Activated CD4-positive, alpha-beta T cell treated with anti-CD3 and anti-CD28 coated beads for 36 hours (primary cell): Measurements from ENCODE around the gene CACNA1I. TPM values are rescaled to one million over a fixed set of nuclear protein-coding genes. Genes with fewer than 3 reads are reported as not detected.
"Not testable (repeated sequence)": the region's sequence is repeated elsewhere in the genome, so short reads cannot be mapped to it uniquely, and the experiment has no call there.

Source experiments
- ATAC-seq: fragments of 200-7000 bp; cut with Tn5 transposase; one replicate; pipeline ENCODE4 v1.10.0; 2021; ENCODE audit warnings: mild to moderate bottlenecking, moderate library complexity
- CTCF ChIA-PET: fragments of 350-600 bp; sonication (Branson Sonifier 250); formaldehyde crosslinking; loops from one replicate; lab custom pipeline; 2021; ENCODE audit warnings: antibody characterized with exemption; lab: Charles Lee
- POLR2A ChIA-PET: fragments of 350-600 bp; sonication (Branson Sonifier 250); formaldehyde crosslinking; loops from one replicate; lab custom pipeline; 2021; ENCODE audit warnings: antibody characterized with exemption, inconsistent platforms; lab: Charles Lee
- DNase-seq: peaks from one replicate; pipeline ENCODE4 v3.0.0-alpha.2; 2020
- H3K27ac Mint-ChIP-seq: one replicate; pipeline ENCODE4 v1.8.0; 2021; ENCODE audit warnings: mixed read lengths
- H3K27me3 Mint-ChIP-seq: one replicate; pipeline ENCODE4 v1.8.0; 2021; ENCODE audit warnings: mixed read lengths
- H3K36me3 Mint-ChIP-seq: one replicate; pipeline ENCODE4 v1.8.0; 2021; ENCODE audit warnings: low read depth, mixed read lengths
- H3K4me1 Mint-ChIP-seq: one replicate; pipeline ENCODE4 v1.8.0; 2021; ENCODE audit warnings: mixed read lengths
- H3K4me3 Mint-ChIP-seq: one replicate; pipeline ENCODE4 v1.8.0; 2021; ENCODE audit warnings: mild to moderate bottlenecking, moderate library complexity, mixed read lengths
- H3K9me3 Mint-ChIP-seq: one replicate; pipeline ENCODE4 v1.8.0; 2021; ENCODE audit warnings: low read depth, mixed read lengths
- intact Hi-C, 2 experiments: fragments of 100-400 bp; cut with DNase I in 1 of 2; cut with micrococcal nuclease in 1 of 2; formaldehyde crosslinking; loops; one replicate each; pipeline versions ENCODE4 v1.14.2 to v1.15.1; 2022 to 2024; cut with DNase I, micrococcal nuclease
- total RNA-seq, 2 experiments: library from RNA; stranded (reverse); gene quantifications; one replicate each; pipeline ENCODE4 v1.2.3, GENCODE V29; 2021

CACNA1I gene
- under 1 TPM; 0.37 to 0.39 TPM for total RNA-seq

- intact Hi-C loops: no loop called here
- ATAC-seq: no peak
- ChIA-PET CTCF (no interaction called here), POLR2A (no interaction called here)
- DNase-seq: no peak
- Mint-ChIP-seq H3K36me3 (no peaks in the 10 kb centered on the region), H3K4me3 (no peak within 1 kb of the TSS), H3K9me3 (peaks cover 2% of the 10 kb centered on the region), H3K27me3 (no peaks in the 10 kb centered on the region), H3K4me1 (peaks cover 15% of the 10 kb centered on the region), H3K27ac (no peak within 1 kb of the TSS)
Observed at GRCh38 chr22:39570665-39571064, at the start of gene CACNA1I. Gene CACNA1I (plus strand): TSS chr22:39570753. CDS start chr22:39570753, 0 bp downstream.

DNA sequence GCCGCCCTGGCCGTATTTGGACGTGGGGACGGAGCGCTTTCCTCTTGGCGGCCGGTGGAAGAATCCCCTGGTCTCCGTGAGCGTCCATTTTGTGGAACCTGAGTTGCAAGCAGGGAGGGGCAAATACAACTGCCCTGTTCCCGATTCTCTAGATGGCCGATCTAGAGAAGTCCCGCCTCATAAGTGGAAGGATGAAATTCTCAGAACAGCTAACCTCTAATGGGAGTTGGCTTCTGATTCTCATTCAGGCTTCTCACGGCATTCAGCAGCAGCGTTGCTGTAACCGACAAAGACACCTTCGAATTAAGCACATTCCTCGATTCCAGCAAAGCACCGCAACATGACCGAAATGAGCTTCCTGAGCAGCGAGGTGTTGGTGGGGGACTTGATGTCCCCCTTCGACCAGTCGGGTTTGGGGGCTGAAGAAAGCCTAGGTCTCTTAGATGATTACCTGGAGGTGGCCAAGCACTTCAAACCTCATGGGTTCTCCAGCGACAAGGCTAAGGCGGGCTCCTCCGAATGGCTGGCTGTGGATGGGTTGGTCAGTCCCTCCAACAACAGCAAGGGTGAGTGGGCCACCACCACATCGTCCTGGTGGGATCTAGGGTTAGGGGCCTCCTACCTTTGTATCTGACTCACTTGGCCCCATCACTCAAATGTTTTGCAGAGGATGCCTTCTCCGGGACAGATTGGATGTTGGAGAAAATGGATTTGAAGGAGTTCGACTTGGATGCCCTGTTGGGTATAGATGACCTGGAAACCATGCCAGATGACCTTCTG, 49.3 kb upstream of the CACNA1I start:
- peaks cover 56% of the 10 kb centered on the region for H3K36me3 Mint-ChIP-seq

GRCh38 chr22:39522091-39522490, 48.5 kb upstream of the CACNA1I start:
- ChIA-PET CTCF (interaction anchor here (0.7 to 2.2 kb wide), 4 partner anchors 9 to 206 kb away, joined by 3 to 13 read pairs (median 6); no protein-coding TSS in a partner anchor), POLR2A (interaction anchor here (0.7 to 3.4 kb wide), 8 partner anchors 10 to 800 kb away, joined by 3 to 26 read pairs (median 4); partner anchors contain the start of genes MIEF1, RPL3, RPS19BP1 and TAB1)
- ATAC-seq, H3K27me3 Mint-ChIP-seq, H3K9me3 Mint-ChIP-seq, DNase-seq: not testable (repeated sequence)
- peaks cover 56% of the 10 kb centered on the region for H3K36me3 Mint-ChIP-seq
- H3K4me3 Mint-ChIP-seq: peak overlapping the region; percentile 86
- H3K4me1 Mint-ChIP-seq: peaks cover 63% of the 10 kb centered on the region
- intact Hi-C loops: loop anchor here in 1 of 2 experiments (5.0 to 10.0 kb wide), 3 partner anchors 370 to 817 kb away; partner anchors contain the start of genes APOBEC3C, CBX7, GTPBP1 and JOSD1
- peak overlapping the region; percentile 99 for H3K27ac Mint-ChIP-seq

More for the DNA sequence above, 49.3 kb upstream of the CACNA1I start:
- ChIA-PET POLR2A (interaction anchor here (1.2 to 2.2 kb wide), 2 partner anchors 8 to 19 kb away, joined by 5 to 25 read pairs; partner anchors contain the start of gene MIEF1), CTCF (interaction anchor here (1.1 to 1.6 kb wide), 2 partner anchors 8 to 14 kb away, joined by 5 to 6 read pairs; no protein-coding TSS in a partner anchor)
- peak overlapping the region; percentile 86 for H3K4me3 Mint-ChIP-seq
- peak overlapping the region; percentile 99 for H3K27ac Mint-ChIP-seq
- not testable (repeated sequence) for ATAC-seq, DNase-seq, H3K27me3 Mint-ChIP-seq, H3K9me3 Mint-ChIP-seq
- intact Hi-C loops: loop anchor here (1.0 to 10.0 kb wide), 4 partner anchors 202 to 816 kb away; partner anchors contain the start of genes APOBEC3C (in 1 of the 2), CBX7 (in 1 of the 2), GTPBP1 (in 1 of the 2) and JOSD1 (in 1 of the 2)
- H3K4me1 Mint-ChIP-seq: peaks cover 65% of the 10 kb centered on the region

- Mint-ChIP-seq H3K4me3 (peak overlapping the region; percentile 86), H3K27me3 (no peaks in the 10 kb centered on the region), H3K9me3 (no peaks in the 10 kb centered on the region), H3K27ac (peak overlapping the region; percentile 99), H3K4me1 (peaks cover 65% of the 10 kb centered on the region), H3K36me3 (peaks cover 60% of the 10 kb centered on the region)
- ChIA-PET POLR2A (interaction anchor here (0.7 to 3.4 kb wide), 10 partner anchors 9 to 799 kb away, joined by 3 to 26 read pairs (median 4); partner anchors contain the start of genes MIEF1, RPL3, RPS19BP1 and TAB1), CTCF (interaction anchor here (0.6 to 2.2 kb wide), 12 partner anchors 9 to 514 kb away, joined by 3 to 13 read pairs (median 3); no protein-coding TSS in a partner anchor)
- intact Hi-C loops: loop anchor here in 1 of 2 experiments (5.0 to 10.0 kb wide), 3 partner anchors 370 to 818 kb away; partner anchors contain the start of genes APOBEC3C, CBX7, GTPBP1 and JOSD1
- DNase-seq (peak; percentile 56), ATAC-seq (peak; percentile 1)
Observed at GRCh38 chr22:39522567-39523300, 47.8 kb upstream of the CACNA1I start.

- peak overlapping the region; percentile 32 for H3K4me3 Mint-ChIP-seq
- DNase-seq (no peak), ATAC-seq (no peak)
- intact Hi-C loops: loop anchor here in 1 of 2 experiments (5.0 to 10.0 kb wide), 3 partner anchors 372 to 819 kb away; partner anchors contain the start of genes APOBEC3C, CBX7, GTPBP1 and JOSD1
- peaks cover 68% of the 10 kb centered on the region for H3K4me1 Mint-ChIP-seq
- ChIA-PET CTCF (interaction anchor here (0.7 to 3.8 kb wide), 5 partner anchors 9 to 32 kb away, joined by 3 to 17 read pairs (median 4); partner anchors contain the start of gene MIEF1), POLR2A (interaction anchor here (0.6 to 3.4 kb wide), 6 partner anchors 9 to 1257 kb away, joined by 3 to 26 read pairs (median 4); partner anchors contain the start of gene RPL3)
- no peaks in the 10 kb centered on the region for H3K27me3 Mint-ChIP-seq
- no peaks in the 10 kb centered on the region for H3K9me3 Mint-ChIP-seq
- H3K36me3 Mint-ChIP-seq: peaks cover 69% of the 10 kb centered on the region
- H3K27ac Mint-ChIP-seq: peak overlapping the region; percentile 84
Observed at GRCh38 chr22:39524089-39524752, 46.3 kb upstream of the CACNA1I start.

GRCh38 chr22:39524753-39525657, 45.5 kb upstream of the CACNA1I start:
- POLR2A ChIA-PET: interaction anchor here (0.6 to 3.4 kb wide), 5 partner anchors 9 to 1258 kb away, joined by 3 to 26 read pairs (median 5); partner anchors contain the start of gene RPL3
- intact Hi-C loops: loop anchor here in 1 of 2 experiments (5.0 to 10.0 kb wide), 3 partner anchors 373 to 820 kb away; partner anchors contain the start of genes APOBEC3C, CBX7, GTPBP1 and JOSD1
- ATAC-seq (no peak), DNase-seq (no peak)
- Mint-ChIP-seq H3K9me3 (no peaks in the 10 kb centered on the region), H3K36me3 (peaks cover 76% of the 10 kb centered on the region), H3K4me1 (peaks cover 75% of the 10 kb centered on the region), H3K4me3 (peak overlapping the region; percentile 32), H3K27me3 (no peaks in the 10 kb centered on the region), H3K27ac (peak overlapping the region; percentile 84)
- CTCF ChIA-PET: interaction anchor here (1.2 to 3.8 kb wide), 4 partner anchors 10 to 33 kb away, joined by 4 to 17 read pairs (median 4); no protein-coding TSS in a partner anchor

DNA sequence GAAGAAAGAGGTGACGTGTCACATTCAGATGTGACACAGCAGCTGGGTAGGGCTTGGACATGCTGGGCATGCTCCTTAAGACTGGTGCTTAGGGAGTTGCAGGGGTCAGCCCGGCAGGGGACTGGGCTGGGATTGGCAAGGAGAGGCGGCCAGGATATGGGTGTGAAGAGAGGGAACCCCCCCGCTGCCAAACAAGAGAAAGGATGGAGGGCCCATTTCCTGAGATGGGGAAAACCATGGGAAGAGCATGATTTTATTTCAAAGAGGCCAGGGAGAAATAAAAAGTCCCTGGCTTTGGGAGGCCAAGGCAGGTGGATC, 44.9 kb upstream of the CACNA1I start:
- intact Hi-C loops: loop anchor here in 1 of 2 experiments (10.0 kb wide), 2 partner anchors 511 to 821 kb away; partner anchors contain the start of genes APOBEC3C, GTPBP1 and JOSD1
- Mint-ChIP-seq H3K27me3 (no peaks in the 10 kb centered on the region), H3K4me1 (peaks cover 82% of the 10 kb centered on the region), H3K4me3 (no peak overlapping the region), H3K36me3 (peaks cover 76% of the 10 kb centered on the region), H3K9me3 (no peaks in the 10 kb centered on the region), H3K27ac (peak overlapping the region; percentile 84)
- ATAC-seq: no peak
- DNase-seq: no peak
- CTCF ChIA-PET: interaction anchor here (0.6 to 3.8 kb wide), 3 partner anchors 10 to 50 kb away, joined by 3 to 17 read pairs (median 4); no protein-coding TSS in a partner anchor
- POLR2A ChIA-PET: interaction anchor here (0.6 kb wide), 1 partner anchor 24 kb away, joined by 3 read pairs; the partner anchor contains the start of gene MIEF1

DNA sequence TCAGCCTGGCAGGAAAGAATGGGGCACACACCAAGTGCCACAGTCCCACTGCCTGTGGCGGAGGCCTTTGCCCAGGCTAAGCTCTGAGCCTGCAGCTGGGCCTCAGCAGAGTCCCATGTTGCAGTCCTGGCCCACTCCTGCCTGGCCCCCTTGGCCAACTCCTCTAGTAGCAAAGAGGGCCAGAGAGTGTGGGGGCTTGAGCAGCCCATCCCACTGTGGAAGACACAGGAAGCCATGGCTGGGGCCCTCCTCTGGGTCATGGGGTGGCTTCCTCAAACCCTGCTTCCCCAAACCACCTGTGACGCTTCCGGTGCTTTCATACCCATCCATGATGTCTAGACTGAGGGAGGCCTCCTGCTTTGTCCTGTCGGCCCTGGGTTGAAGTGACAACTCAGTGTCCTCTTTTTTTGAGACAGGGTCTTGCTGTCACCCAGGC, 43.8 kb upstream of the CACNA1I start:
- DNase-seq: peak; percentile 56
- Mint-ChIP-seq H3K4me3 (no peak overlapping the region), H3K27me3 (no peaks in the 10 kb centered on the region), H3K4me1 (peaks cover 89% of the 10 kb centered on the region), H3K36me3 (peaks cover 75% of the 10 kb centered on the region), H3K9me3 (no peaks in the 10 kb centered on the region), H3K27ac (peak overlapping the region; percentile 79)
- POLR2A ChIA-PET: interaction anchor here (0.6 kb wide), 1 partner anchor 132 kb away, joined by 4 read pairs; no protein-coding TSS in a partner anchor
- intact Hi-C loops: loop anchor here in 1 of 2 experiments (10.0 kb wide), 2 partner anchors 512 to 822 kb away; partner anchors contain the start of genes APOBEC3C, GTPBP1 and JOSD1
- ATAC-seq: peak; percentile 16
- CTCF ChIA-PET: interaction anchor here (1.4 to 3.8 kb wide), 2 partner anchors 12 to 36 kb away, joined by 3 to 17 read pairs; no protein-coding TSS in a partner anchor

DNA sequence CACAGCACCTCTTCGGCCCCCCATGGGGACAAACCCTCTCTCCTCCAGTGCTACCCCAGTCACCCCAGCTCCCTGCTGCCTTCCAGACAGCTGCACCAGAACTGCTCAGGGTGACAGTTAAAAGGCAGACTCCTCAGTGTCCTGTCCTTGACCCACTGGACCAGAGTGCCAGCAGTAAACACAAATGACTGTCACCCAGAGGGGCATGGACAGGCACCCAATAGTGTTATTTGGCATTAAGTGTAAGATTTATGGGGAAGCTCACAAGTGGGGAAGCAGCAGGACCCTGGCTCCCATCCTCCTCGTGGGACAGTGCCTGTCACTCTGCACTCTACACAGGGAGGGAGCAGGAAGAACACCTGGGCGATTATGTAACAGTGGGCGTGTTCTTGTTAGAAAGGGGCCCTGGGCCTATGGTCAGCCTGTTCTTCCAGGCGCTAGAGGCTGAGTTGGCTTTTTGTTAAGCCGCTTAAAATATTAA, 43.0 kb upstream of the CACNA1I start:
- DNase-seq (no peak), ATAC-seq (no peak)
- H3K27me3 Mint-ChIP-seq: no peaks in the 10 kb centered on the region
- ChIA-PET CTCF (interaction anchor here (0.6 to 4.8 kb wide), 5 partner anchors 11 to 509 kb away, joined by 3 to 100 read pairs (median 17); no protein-coding TSS in a partner anchor), POLR2A (no interaction called here)
- peaks cover 71% of the 10 kb centered on the region for H3K36me3 Mint-ChIP-seq
- peak overlapping the region; percentile 79 for H3K27ac Mint-ChIP-seq
- H3K4me3 Mint-ChIP-seq: peak overlapping the region; percentile 19
- intact Hi-C loops: loop anchor here in 1 of 2 experiments (10.0 kb wide), 2 partner anchors 513 to 823 kb away; partner anchors contain the start of genes APOBEC3C, GTPBP1 and JOSD1
- H3K4me1 Mint-ChIP-seq: peaks cover 85% of the 10 kb centered on the region
- no peaks in the 10 kb centered on the region for H3K9me3 Mint-ChIP-seq
